Esophagus (tissue), 2 donors: Measurements from ENCODE around the gene NAT9. TPM values are rescaled to one million over a fixed set of nuclear protein-coding genes. Genes with fewer than 3 reads are reported as not detected.

Experiments used
- H3K27ac ChIP-seq, 2 donors: one replicate each; pipeline ENCODE4 v1.5.1; 2013; ENCODE audit warnings: low read depth in 2 of 2, mild to moderate bottlenecking in 2 of 2, inconsistent platforms in 1 of 2, low read length in 1 of 2, moderate library complexity in 1 of 2
- H3K27me3 ChIP-seq, 2 donors: one replicate each; pipeline ENCODE4 v1.6.1; 2013; ENCODE audit warnings: low read length in 2 of 2, control low read depth in 1 of 2, mild to moderate bottlenecking in 1 of 2; ENCODE audit not compliant: insufficient read depth in 2 of 2, control insufficient read depth in 1 of 2
- H3K36me3 ChIP-seq, 2 donors: one replicate each; pipeline ENCODE4 v1.6.1; 2013; ENCODE audit warnings: low read length in 1 of 2; ENCODE audit not compliant: control insufficient read depth in 2 of 2, insufficient read depth in 2 of 2
- H3K4me1 ChIP-seq, 2 donors: one replicate each; pipeline ENCODE4 v1.6.1; 2013; ENCODE audit warnings: low read length in 1 of 2; ENCODE audit not compliant: control insufficient read depth in 2 of 2, insufficient read depth in 2 of 2
- H3K4me3 ChIP-seq, 2 donors: one replicate each; pipeline ENCODE4 v1.5.1; 2013; ENCODE audit warnings: low read length in 2 of 2, mild to moderate bottlenecking in 2 of 2, low read depth in 1 of 2, moderate library complexity in 1 of 2
- H3K9me3 ChIP-seq, 2 donors: one replicate each; pipeline ENCODE4 v1.6.1; 2013; ENCODE audit warnings: mild to moderate bottlenecking in 2 of 2, low read depth in 1 of 2, low read length in 1 of 2, moderate library complexity in 1 of 2; ENCODE audit not compliant: control insufficient read depth in 2 of 2, insufficient read depth in 1 of 2
- WGBS, 2 donors: extraction: QIAGEN DNeasy Blood & Tissue Kit; methylation state at CpG; one replicate each; pipeline ENCODE4 v1.1.7; 2013; 5-methylcytosine and 5-hydroxymethylcytosine counted together
- polyA plus RNA-seq, 2 donors: library from polyadenylated mRNA; stranded (reverse); fragments of 200-250 nt; gene quantifications; one replicate each; pipeline ENCODE4 v1.2.3, GENCODE V29; 2013
- donor health status: healthy with polysubstance abuse.
- donor health status: Bipolar disorder and iron deficiency.

The NAT9 gene
- polyA plus RNA-seq, 2 donors = 19.7 to 25.6 TPM

- WGBS, 2 donors = 92 to 93% methylated on average over 3 of the region's 3 CpGs
- no peaks in the 10 kb centered on the region for H3K27me3 ChIP-seq
- H3K36me3 ChIP-seq = no peaks in the 10 kb centered on the region
- H3K9me3 ChIP-seq = no peaks in the 10 kb centered on the region
- no peak overlapping the region for H3K27ac ChIP-seq
- H3K4me1 ChIP-seq = peaks cover 0 to 4% of the 10 kb centered on the region in 2 donors
- H3K4me3 ChIP-seq = no peak overlapping the region
Observed at GRCh38 chr17:74728033-74728701, 48.0 kb downstream of the NAT9 start.

GRCh38 chr17:74725111-74725510 lies 51.0 kb downstream of the NAT9 start:
- Histone ChIP-seq H3K4me1 (no peaks in the 10 kb centered on the region), H3K9me3 (peaks cover 0 to 5% of the 10 kb centered on the region in 2 donors), H3K27ac (no peak overlapping the region), H3K4me3 (no peak overlapping the region), H3K27me3 (no peaks in the 10 kb centered on the region), H3K36me3 (no peaks in the 10 kb centered on the region)
- 84 to 90% methylated on average over 3 of the region's 3 CpGs for WGBS, 2 donors

- H3K4me1 ChIP-seq = no peaks in the 10 kb centered on the region
- no peak overlapping the region for H3K27ac ChIP-seq
- H3K27me3 ChIP-seq = no peaks in the 10 kb centered on the region
- WGBS, 2 donors = 73 to 74% methylated on average over 5 of the region's 5 CpGs
- no peaks in the 10 kb centered on the region for H3K36me3 ChIP-seq
- peaks cover 0 to 5% of the 10 kb centered on the region in 2 donors for H3K9me3 ChIP-seq
- no peak overlapping the region for H3K4me3 ChIP-seq
Observed at GRCh38 chr17:74723891-74724290, 52.3 kb downstream of the NAT9 start.

GRCh38 chr17:74722782-74723181 lies 53.4 kb downstream of the NAT9 start:
- Histone ChIP-seq H3K27ac (no peak overlapping the region), H3K4me1 (no peaks in the 10 kb centered on the region), H3K4me3 (no peak overlapping the region), H3K9me3 (peaks cover 0 to 5% of the 10 kb centered on the region in 2 donors), H3K36me3 (no peaks in the 10 kb centered on the region), H3K27me3 (no peaks in the 10 kb centered on the region)
- WGBS, 2 donors = 76 to 79% methylated on average over 4 of the region's 4 CpGs

Other genes starting within 250 kb of the NAT9 start
- under 1 TPM; 0.06 to 0.11 TPM for gene CD300LB, start 244.9 kb downstream of the NAT9 start, polyA plus RNA-seq
- gene CD300C, start 230.2 kb downstream of the NAT9 start, polyA plus RNA-seq = under 1 TPM; 0.04 to 0.14 TPM
- not detected for gene CD300H, start 208.8 kb downstream of the NAT9 start, polyA plus RNA-seq
- gene CD300LD, start 184.1 kb downstream of the NAT9 start, polyA plus RNA-seq = not detected
- under 1 TPM; 0.02 to 0.12 TPM for gene CD300E, start 152.6 kb downstream of the NAT9 start, polyA plus RNA-seq
- gene CD300LF, start 63.4 kb downstream of the NAT9 start, polyA plus RNA-seq = under 1 TPM; 0.04 to 0.14 TPM
- gene RAB37, start 39.1 kb downstream of the NAT9 start, polyA plus RNA-seq = under 1 TPM; 0.66 to 0.86 TPM
- 100 to 1,000 TPM; 108 to 224 TPM for gene NHERF1, start 27.7 kb downstream of the NAT9 start, polyA plus RNA-seq
- gene GRIN2C, start 83.5 kb upstream of the NAT9 start, polyA plus RNA-seq = under 1 TPM; 0.08 to 0.10 TPM
- gene FDXR, start 96.6 kb upstream of the NAT9 start, polyA plus RNA-seq = 10 to 100 TPM; 13.4 to 28.9 TPM
- 1 to 10 TPM; 1.8 to 2.6 TPM for gene FADS6, start 117.3 kb upstream of the NAT9 start, polyA plus RNA-seq
- gene USH1G, start 146.9 kb upstream of the NAT9 start, polyA plus RNA-seq = 10 to 100 TPM in 1 of 2 donors, 1 to 10 TPM in 1; 6.0 to 11.9 TPM
- under 1 TPM; 0.61 to 0.77 TPM for gene OTOP2, start 147.9 kb upstream of the NAT9 start, polyA plus RNA-seq
- 10 to 100 TPM; 11.2 to 16.1 TPM for gene OTOP3, start 159.6 kb upstream of the NAT9 start, polyA plus RNA-seq
- 1 to 10 TPM; 2.7 to 6.6 TPM for gene HID1, start 196.4 kb upstream of the NAT9 start, polyA plus RNA-seq
- 1 to 10 TPM; 3.6 to 4.3 TPM for gene CDR2L, start 211.3 kb upstream of the NAT9 start, polyA plus RNA-seq
- 10 to 100 TPM; 31.8 to 42.4 TPM for gene MRPL58, start 236.3 kb upstream of the NAT9 start, polyA plus RNA-seq